Measurements from ENCODE around the gene ADARB1.

Gene ADARB1

GRCh38 chr21:45154511-45155508, 80.4 kb downstream of the ADARB1 start:
- DNase-seq: no peak

- DNase-seq: no peak
These were observed 81.5 kb downstream of the ADARB1 start for GRCh38 chr21:45155910-45156309.

GRCh38 chr21:45156459-45156858, 82.1 kb downstream of the ADARB1 start:
- DNase-seq: no peak

- DNase-seq: no peak
These were observed 83.6 kb downstream of the ADARB1 start for GRCh38 chr21:45157932-45158331.

GRCh38 chr21:45158491-45159423, 84.4 kb downstream of the ADARB1 start:
- DNase-seq: no peak

- DNase-seq: no peak
These were observed 85.8 kb downstream of the ADARB1 start for GRCh38 chr21:45160198-45160597.

GRCh38 chr21:45161038-45161945, 86.9 kb downstream of the ADARB1 start:
- DNase-seq: no peak

- no peak for DNase-seq
These were observed 87.7 kb downstream of the ADARB1 start for GRCh38 chr21:45162115-45162514.

GRCh38 chr21:45162809-45163208, 88.4 kb downstream of the ADARB1 start:
- DNase-seq: no peak

GRCh38 chr21:45163413-45164123, 89.2 kb downstream of the ADARB1 start:
- DNase-seq: no peak

GRCh38 chr21:45164124-45164511, 89.7 kb downstream of the ADARB1 start:
- no peak for DNase-seq

GRCh38 chr21:45164838-45165237, 90.5 kb downstream of the ADARB1 start:
- DNase-seq: no peak

- DNase-seq: no peak
These were observed 92.6 kb downstream of the ADARB1 start for GRCh38 chr21:45166931-45167330.

GRCh38 chr21:45167796-45168222, 93.4 kb downstream of the ADARB1 start:
- no peak for DNase-seq

GRCh38 chr21:45168522-45168921, 94.1 kb downstream of the ADARB1 start:
- no peak for DNase-seq

GRCh38 chr21:45169001-45169400, 94.6 kb downstream of the ADARB1 start:
- no peak for DNase-seq

GRCh38 chr21:45169682-45170081, 95.3 kb downstream of the ADARB1 start:
- DNase-seq: no peak

- no peak for DNase-seq
These were observed 96.6 kb downstream of the ADARB1 start for GRCh38 chr21:45170987-45171386.

GRCh38 chr21:45172420-45172819, 98.0 kb downstream of the ADARB1 start:
- DNase-seq: no peak

GRCh38 chr21:45175326-45176095, 101.1 kb downstream of the ADARB1 start:
- DNase-seq: no peak

GRCh38 chr21:45176141-45176540, 101.8 kb downstream of the ADARB1 start:
- no peak for DNase-seq
